Fibroblast of upper back skin (primary cell): ENCODE results near the gene ZHX3.

Experiments used
- DNase-seq: peaks from one replicate; pipeline ENCODE4 v3.0.0-alpha.2; 2013

ZHX3 gene

GRCh38 chr20:41290804-41291389 is 26.6 kb downstream of the ZHX3 start:
- DNase-seq, result no peak

GRCh38 chr20:41287327-41287726 is 30.2 kb downstream of the ZHX3 start:
- DNase-seq, result peak; percentile 81

- DNase-seq, result no peak
Measured at GRCh38 chr20:41286240-41286851, 31.2 kb downstream of the ZHX3 start.

GRCh38 chr20:41279546-41280225 is 37.8 kb downstream of the ZHX3 start:
- no peak for DNase-seq

- DNase-seq, result no peak
Measured at GRCh38 chr20:41278936-41279335, 38.6 kb downstream of the ZHX3 start.

DNA sequence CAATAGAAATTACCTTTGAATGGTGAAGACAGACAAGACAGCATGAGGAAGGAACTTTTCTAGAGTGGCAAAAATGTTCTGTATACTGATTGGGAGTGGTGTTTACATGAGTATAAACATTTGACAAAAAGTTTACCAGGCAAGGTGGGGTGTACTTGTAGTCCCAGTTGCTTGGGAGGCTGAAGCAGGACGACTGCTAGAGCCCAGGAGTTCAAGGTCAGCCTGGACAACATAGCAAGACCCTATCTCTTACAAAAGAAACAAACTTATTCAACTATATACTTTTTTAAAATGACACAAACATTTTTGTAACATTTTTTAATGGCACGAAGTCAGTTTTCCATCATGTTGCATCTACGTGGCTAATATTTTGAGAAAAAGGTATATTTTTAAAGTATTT is 40.5 kb downstream of the ZHX3 start:
- no peak for DNase-seq

DNA sequence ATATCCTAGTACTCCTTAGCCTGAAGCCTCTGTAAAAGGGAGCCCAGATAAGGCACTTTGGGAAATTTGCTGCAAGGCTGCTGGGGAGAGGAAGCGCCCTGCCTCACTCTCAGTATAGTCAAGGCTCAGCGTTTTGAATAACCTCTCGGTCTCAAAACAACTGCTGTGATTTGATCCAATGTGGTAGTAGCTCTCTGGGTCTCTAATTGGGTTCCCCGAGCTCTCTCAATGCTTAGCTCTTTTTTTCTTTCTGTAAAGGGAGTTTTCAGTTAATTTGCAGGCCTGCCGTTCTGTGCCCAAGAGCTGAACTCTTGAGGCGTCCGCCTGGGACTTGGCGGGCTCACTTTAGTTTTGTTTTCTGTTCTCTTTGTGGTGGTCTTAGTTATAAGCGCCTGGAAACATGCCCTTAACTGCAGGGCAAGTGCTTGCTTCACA is 41.2 kb downstream of the ZHX3 start:
- no peak for DNase-seq

- DNase-seq, result peak; percentile 19
Measured at GRCh38 chr20:41275301-41275731, 42.2 kb downstream of the ZHX3 start.

DNA sequence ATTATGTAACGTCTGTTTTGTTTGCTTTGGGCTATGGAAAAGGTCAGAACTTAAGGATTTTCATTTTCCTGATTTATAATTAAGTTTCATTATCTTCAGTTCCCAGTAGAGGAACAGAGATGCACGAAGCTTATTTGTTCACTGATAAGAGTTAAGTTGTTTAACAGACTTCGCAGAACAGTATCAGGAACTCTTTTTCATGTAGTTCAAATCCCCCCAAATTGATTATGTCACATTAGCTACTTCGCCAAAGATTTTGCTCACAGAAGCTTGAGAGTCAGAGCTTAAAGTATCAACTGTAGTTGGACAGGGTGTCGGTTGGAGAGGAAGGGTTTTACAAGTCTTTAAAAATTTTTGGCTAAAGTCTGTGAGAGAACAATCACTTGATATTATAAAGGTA is 43.4 kb downstream of the ZHX3 start:
- DNase-seq, result no peak

- no peak for DNase-seq
Measured at GRCh38 chr20:41273445-41273844, 44.1 kb downstream of the ZHX3 start.

- DNase-seq, result no peak
Measured at GRCh38 chr20:41272339-41272738, 45.2 kb downstream of the ZHX3 start.

DNA sequence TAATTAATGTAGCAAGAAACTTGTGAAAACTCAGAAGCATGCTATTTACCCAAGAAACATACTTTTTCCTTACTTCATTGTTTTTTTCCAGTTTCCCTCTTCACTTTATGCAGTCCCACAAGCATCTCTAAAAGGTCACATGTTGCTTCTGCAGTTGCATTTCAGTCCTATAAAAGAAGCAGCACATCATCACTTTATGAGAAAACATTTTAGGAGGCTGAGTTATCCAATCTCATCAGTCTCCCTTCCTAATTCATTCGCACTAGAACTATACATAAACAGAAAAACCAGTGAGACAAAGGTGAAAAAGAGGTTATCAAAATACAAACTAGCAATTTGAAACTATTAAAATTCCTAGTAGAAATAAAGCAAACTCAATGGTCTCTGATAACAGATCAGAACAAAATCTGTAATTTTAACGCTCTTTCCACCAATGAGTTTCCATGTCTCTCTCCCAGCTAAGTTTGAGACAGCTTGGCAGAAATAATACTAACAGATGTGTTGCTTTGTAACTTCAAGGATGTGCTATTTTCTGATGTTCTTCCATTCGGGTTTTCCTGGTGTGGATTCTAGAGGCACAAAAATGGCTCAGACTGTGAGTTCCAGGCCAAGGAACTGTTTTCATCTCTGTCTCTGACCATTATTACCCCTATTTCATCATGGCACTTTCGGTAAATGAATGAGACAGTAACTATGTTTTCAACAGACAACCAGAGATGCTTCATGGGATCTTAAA is 48.4 kb downstream of the ZHX3 start:
- DNase-seq, result no peak

DNA sequence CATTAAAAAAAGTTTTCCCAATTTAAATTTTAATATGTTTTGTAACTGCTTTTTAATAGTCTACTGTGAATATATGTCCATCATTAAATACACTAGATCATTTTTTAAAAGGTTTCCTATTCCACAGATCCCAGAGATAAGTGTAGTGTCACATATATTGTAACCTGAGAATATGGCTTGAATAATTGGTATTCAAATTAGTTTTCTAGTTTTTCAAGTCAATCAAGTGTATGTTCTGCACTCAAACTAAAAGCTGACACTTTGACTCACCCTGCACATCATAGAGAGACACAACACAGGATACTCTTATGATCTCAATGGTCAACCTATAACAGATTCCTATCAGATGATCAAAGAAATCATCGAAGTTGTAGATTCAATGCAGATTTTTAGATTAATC is 49.1 kb downstream of the ZHX3 start:
- no peak for DNase-seq

DNA sequence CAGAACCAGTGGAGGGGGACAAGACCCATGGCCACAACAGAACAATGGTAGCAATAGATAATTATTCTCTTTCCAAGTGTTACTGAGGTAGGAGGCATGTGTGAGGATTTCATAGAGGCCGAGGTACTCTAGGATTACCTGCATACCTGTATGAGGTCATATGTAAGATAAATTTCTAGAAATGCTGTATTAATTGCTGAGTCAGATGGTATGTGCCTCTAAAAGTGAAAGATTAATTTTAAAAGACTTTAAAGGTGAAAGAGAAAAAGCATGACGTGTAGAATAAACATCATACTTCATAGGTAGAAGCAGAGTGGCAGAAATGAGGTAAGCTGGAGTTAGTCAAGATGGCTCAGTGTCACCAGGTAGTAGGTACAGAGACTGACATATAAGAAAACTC is 51.6 kb downstream of the ZHX3 start:
- DNase-seq, result no peak

GRCh38 chr20:41264819-41265218 is 52.7 kb downstream of the ZHX3 start:
- no peak for DNase-seq

DNA sequence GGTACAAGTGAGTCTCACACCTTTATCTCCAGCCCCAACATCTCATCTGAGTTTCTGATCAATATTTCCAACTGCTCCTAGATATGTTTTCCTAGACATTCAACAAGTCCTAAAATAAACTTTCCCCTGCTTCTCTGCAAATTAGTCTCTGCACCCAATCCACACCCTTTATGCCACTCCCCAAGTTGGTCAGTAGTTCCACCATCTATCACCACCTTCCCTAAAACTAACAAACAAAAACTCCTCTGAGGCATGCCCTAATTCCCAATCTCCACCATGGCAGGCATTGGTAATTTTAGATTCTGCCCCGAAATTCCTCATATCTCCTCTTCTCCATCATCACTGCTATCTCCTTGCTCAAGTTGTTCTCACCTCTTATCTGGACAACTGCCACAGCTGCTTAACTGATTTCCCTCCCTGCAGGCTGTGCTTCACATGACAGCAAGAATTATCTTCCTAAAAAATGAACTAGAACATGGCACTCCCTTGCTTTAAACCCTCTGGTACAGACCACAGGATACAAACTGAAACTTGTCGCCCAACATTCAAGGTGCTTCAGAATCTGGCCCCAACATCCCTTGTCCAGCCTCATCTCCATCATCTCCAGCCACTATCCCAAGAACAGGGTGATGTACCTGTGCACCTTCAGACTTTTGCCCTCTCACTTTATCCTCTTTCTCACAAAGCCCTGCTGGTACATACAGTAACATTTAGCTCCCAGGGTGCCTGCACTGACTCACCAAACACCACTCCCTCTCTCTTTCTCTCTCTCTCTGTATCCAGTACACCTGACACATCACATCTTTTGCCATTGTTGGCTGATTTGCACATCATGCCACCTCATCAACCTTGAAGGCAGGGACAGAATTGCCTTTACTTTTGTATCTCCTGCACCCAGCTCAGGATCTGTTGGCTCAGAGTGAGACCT is 55.5 kb downstream of the ZHX3 start:
- no peak for DNase-seq

- no peak for DNase-seq
Measured at GRCh38 chr20:41261260-41261659, 56.3 kb downstream of the ZHX3 start.

DNA sequence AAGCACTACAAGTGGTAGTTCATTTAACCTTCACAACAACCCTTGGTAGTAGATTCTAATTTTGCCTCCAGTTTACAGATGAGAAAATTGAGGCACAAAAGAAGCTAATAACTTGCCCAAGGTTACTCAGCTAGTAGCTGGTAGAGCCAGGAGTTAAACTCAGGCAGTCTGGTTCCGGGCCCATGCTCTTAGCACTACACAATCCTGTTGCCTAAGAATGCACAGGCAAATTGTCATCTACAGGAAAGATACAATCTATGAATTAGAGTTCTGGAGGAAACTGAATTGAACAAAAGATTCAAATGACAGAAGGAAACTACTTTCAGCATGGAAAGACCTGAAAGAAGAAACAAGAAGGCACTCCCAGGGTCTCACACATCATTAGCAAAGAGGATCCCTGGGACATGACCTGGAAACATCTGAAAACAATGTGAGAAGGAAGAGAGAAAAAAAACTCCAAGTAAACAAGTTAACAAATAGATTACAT is 56.8 kb downstream of the ZHX3 start:
- DNase-seq, result no peak

DNA sequence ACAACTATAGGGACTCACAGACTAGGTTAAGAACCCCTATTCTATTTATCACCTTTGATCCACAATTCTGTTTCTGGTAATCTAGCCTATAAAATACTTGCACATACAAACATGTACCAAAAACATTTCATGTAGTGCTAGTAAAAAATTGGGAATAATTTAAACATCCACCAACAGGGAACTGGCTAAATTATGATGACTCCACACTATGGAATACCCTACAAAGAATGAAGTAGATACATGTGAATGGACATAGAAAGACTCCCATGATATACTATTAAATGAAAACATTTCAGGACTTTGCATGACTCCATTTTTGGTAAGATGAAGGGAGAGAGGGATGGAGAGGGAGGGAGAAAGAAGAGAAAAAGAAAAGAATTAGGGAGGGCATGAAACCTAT is 58.2 kb downstream of the ZHX3 start:
- no peak for DNase-seq

- no peak for DNase-seq
Measured at GRCh38 chr20:41258474-41258873, 59.1 kb downstream of the ZHX3 start.

GRCh38 chr20:41256516-41256915 is 61.0 kb downstream of the ZHX3 start:
- no peak for DNase-seq

DNA sequence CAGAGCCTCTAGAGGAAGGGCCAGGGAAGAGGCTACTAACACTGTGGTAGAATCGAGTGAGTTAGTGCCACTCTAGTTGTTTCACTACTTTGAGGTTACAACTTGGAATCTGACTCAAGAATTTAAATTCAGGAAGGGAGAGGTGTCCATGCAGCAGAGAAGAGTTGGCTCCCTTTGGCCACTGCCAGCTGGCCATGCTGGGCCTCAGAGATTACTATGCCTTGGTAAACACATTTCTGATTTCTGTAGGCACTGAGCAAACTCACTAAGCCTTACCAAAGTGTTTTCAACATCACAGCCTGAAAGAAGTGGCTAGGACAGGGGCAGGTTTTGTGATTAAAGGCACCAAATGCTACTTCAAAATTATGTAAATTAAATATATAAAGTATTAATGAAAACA is 61.9 kb downstream of the ZHX3 start:
- DNase-seq, result no peak
